GM23338 (cell line): Measurements from ENCODE around the gene ANKRD63. TPM values are rescaled to one million over a fixed set of nuclear protein-coding genes. Genes with fewer than 3 reads are reported as not detected.

Experiments
- ATAC-seq: fragments of 200-7000 bp; cut with Tn5 transposase; 3 replicates; pipeline ENCODE4 v1.9.1; 2020
- DNase-seq: peaks from one replicate; pipeline ENCODE4 v3.0.0-alpha.2; 2015; ENCODE audit warnings: low spot score
- H2AFZ ChIP-seq: fragments of 200-600 bp; sonication (generic); 2 replicates; pipeline ENCODE4 v1.8.0; 2016; ENCODE audit warnings: antibody characterized with exemption, mild to moderate bottlenecking, moderate library complexity
- H3F3A ChIP-seq: fragments of 200-600 bp; sonication (generic); replicated peaks from 2 replicates; pipeline ENCODE4 v1.8.0; 2017; ENCODE audit warnings: antibody characterized with exemption, mixed run types, low read depth
- H3K27ac ChIP-seq: fragments of 200-600 bp; sonication (generic); 2 replicates; pipeline ENCODE4 v1.6.1; 2016; ENCODE audit warnings: low read depth
- H3K27me3 ChIP-seq: fragments of 200-600 bp; sonication (generic); 2 replicates; pipeline ENCODE4 v1.8.0; 2016; ENCODE audit warnings: mild to moderate bottlenecking, mixed run types, moderate library complexity; ENCODE audit not compliant: insufficient read depth
- H3K36me3 ChIP-seq: fragments of 200-600 bp; sonication (generic); 2 replicates; pipeline ENCODE4 v1.8.0; 2016; ENCODE audit warnings: mild to moderate bottlenecking; ENCODE audit not compliant: insufficient read depth
- H3K4me1 ChIP-seq: fragments of 200-600 bp; sonication (generic); 2 replicates; pipeline ENCODE4 v1.8.0; 2016; ENCODE audit warnings: mild to moderate bottlenecking, moderate library complexity; ENCODE audit not compliant: insufficient read depth
- H3K4me2 ChIP-seq: fragments of 200-600 bp; sonication (generic); 2 replicates; pipeline ENCODE4 v1.7.1; 2017; ENCODE audit warnings: mixed run types
- H3K4me3 ChIP-seq: fragments of 200-600 bp; sonication (generic); 2 replicates; pipeline ENCODE4 v1.6.1; 2016; ENCODE audit warnings: mixed run types
- H3K79me2 ChIP-seq: fragments of 200-600 bp; sonication (generic); replicated peaks from 2 replicates; pipeline ENCODE4 v1.8.0; 2017; ENCODE audit warnings: mild to moderate bottlenecking; ENCODE audit not compliant: insufficient read depth
- H3K9me2 ChIP-seq: fragments of 200-600 bp; sonication (generic); 2 replicates; pipeline ENCODE4 v1.8.0; 2017; ENCODE audit not compliant: insufficient read depth
- H4K20me1 ChIP-seq: fragments of 200-600 bp; sonication (generic); replicated peaks from 2 replicates; pipeline ENCODE4 v1.8.0; 2017; ENCODE audit warnings: mild to moderate bottlenecking; ENCODE audit not compliant: insufficient read depth
- H3K27ac Mint-ChIP-seq: 2 replicates; pipeline ENCODE4 v1.8.0; 2020; ENCODE audit warnings: inconsistent platforms, mild to moderate bottlenecking, moderate library complexity, mixed read lengths
- H3K27me3 Mint-ChIP-seq: 3 replicates; pipeline ENCODE4 v1.8.0; 2022; ENCODE audit warnings: low read depth, mild to moderate bottlenecking, moderate library complexity, mixed read lengths, inconsistent platforms; ENCODE audit not compliant: insufficient read depth, poor library complexity
- H3K36me3 Mint-ChIP-seq: 3 replicates; pipeline ENCODE4 v1.8.0; 2021; ENCODE audit warnings: low read depth, mild to moderate bottlenecking, inconsistent platforms, moderate library complexity, mixed read lengths
- H3K4me1 Mint-ChIP-seq: 3 replicates; pipeline ENCODE4 v1.8.0; 2020; ENCODE audit warnings: mild to moderate bottlenecking, inconsistent platforms, mixed read lengths
- H3K4me3 Mint-ChIP-seq: 3 replicates; pipeline ENCODE4 v1.8.0; 2021; ENCODE audit warnings: moderate library complexity, mild to moderate bottlenecking, inconsistent platforms, mixed read lengths
- H3K9me3 Mint-ChIP-seq: 3 replicates; pipeline ENCODE4 v1.8.0; 2020; ENCODE audit warnings: moderate library complexity, mild to moderate bottlenecking, inconsistent platforms, mixed read lengths
- ETS1 ChIP-seq: IDR thresholded peaks from 2 replicates; pipeline ENCODE4 v1.6.1; 2016; ENCODE audit warnings: antibody characterized with exemption
- EZH2 ChIP-seq: fragments of 200-600 bp; sonication (generic); IDR thresholded peaks from one replicate; pipeline ENCODE4 v1.8.0; 2017; ENCODE audit warnings: antibody characterized with exemption, mild to moderate bottlenecking, low read depth; ENCODE audit not compliant: unreplicated experiment
- EZH2phosphoT487 ChIP-seq: fragments of 200-600 bp; sonication (generic); IDR thresholded peaks from one replicate; pipeline ENCODE4 v1.8.1; 2018; ENCODE audit warnings: antibody characterized with exemption; ENCODE audit not compliant: unreplicated experiment
- JUNB ChIP-seq: IDR thresholded peaks from one replicate; pipeline ENCODE4 v1.6.1; 2016; ENCODE audit warnings: antibody characterized with exemption; ENCODE audit not compliant: unreplicated experiment
- NANOG ChIP-seq: IDR thresholded peaks from 2 replicates; pipeline ENCODE4 v1.6.1; 2016; ENCODE audit warnings: antibody characterized with exemption, borderline replicate concordance
- REST ChIP-seq: IDR thresholded peaks from one replicate; pipeline ENCODE4 v1.6.1; 2018; ENCODE audit warnings: antibody characterized with exemption; ENCODE audit not compliant: unreplicated experiment
- STAT1 ChIP-seq: IDR thresholded peaks from one replicate; pipeline ENCODE4 v1.6.1; 2016; ENCODE audit warnings: antibody characterized with exemption; ENCODE audit not compliant: unreplicated experiment
- ZNF331 ChIP-seq: fragments of 250-450 bp; sonication (Bioruptor Pico); IDR thresholded peaks from 2 replicates; pipeline ENCODE4 v1.5.0; 2020; ENCODE audit warnings: low read depth, mild to moderate bottlenecking, moderate library complexity
- polyA plus RNA-seq: library from polyadenylated mRNA; unstranded; fragments of >200 nt; fragmentation: Nextera tagmentation; extraction: Ambion mirVana; gene quantifications from 2 replicates; pipeline ENCODE4 v1.2.1, GENCODE V29; 2016
- total RNA-seq: library from RNA; depleted of rRNA; stranded (reverse); fragments of >200 nt; shearing (Covaris generic); gene quantifications from 2 replicates; pipeline ENCODE4 v1.2.3, GENCODE V29; 2014

The ANKRD63 gene
- total and polyA plus RNA-seq, 2 experiments from 2014 or later, result 0.59 TPM; not detected in 1

- no peak overlapping the region for H3K27ac ChIP-seq
- H4K20me1 ChIP-seq, result no peaks in the 10 kb centered on the region
- H3K4me2 ChIP-seq, result no peak overlapping the region
- Mint-ChIP-seq H3K4me1 (peaks cover 39% of the 10 kb centered on the region), H3K9me3 (no peaks in the 10 kb centered on the region; the same call in 2 of the 3 replicates), H3K27me3 (peaks cover 29% of the 10 kb centered on the region), H3K27ac (no peak overlapping the region), H3K36me3 (no peaks in the 10 kb centered on the region), H3K4me3 (no peak overlapping the region; the same call in 2 of the 3 replicates)
- DNase-seq (no peak), ATAC-seq (no peak)
- H3K36me3 ChIP-seq, result no peaks in the 10 kb centered on the region
- no peaks in the 10 kb centered on the region for H3K79me2 ChIP-seq
- no peaks in the 10 kb centered on the region for H3K9me2 ChIP-seq
- H3K27me3 ChIP-seq, result peaks cover 3% of the 10 kb centered on the region; the same call in 1 of the 2 replicates
- H3K4me1 ChIP-seq, result peaks cover 33% of the 10 kb centered on the region
- no peak overlapping the region for H2AFZ ChIP-seq
- H3K4me3 ChIP-seq, result no peak overlapping the region
- TF ChIP-seq ZNF331 (no peak), STAT1 (no peak)
- 0 out of 2 replicates have a peak, but pooled peaks cover 5% of the 10 kb centered on the region for H3F3A ChIP-seq
Measured at GRCh38 chr15:40306371-40306770, 23.5 kb upstream of the ANKRD63 start.

- Mint-ChIP-seq H3K4me1 (peaks cover 43% of the 10 kb centered on the region), H3K9me3 (peaks cover 5% of the 10 kb centered on the region; the same call in 2 of the 3 replicates), H3K27ac (no peak overlapping the region), H3K27me3 (peaks cover 31% of the 10 kb centered on the region), H3K36me3 (peaks cover 4% of the 10 kb centered on the region), H3K4me3 (no peak overlapping the region)
- Histone ChIP-seq H3K9me2 (no peaks in the 10 kb centered on the region), H4K20me1 (no peaks in the 10 kb centered on the region), H3K36me3 (no peaks in the 10 kb centered on the region), H3K4me2 (no peak overlapping the region), H3K27me3 (no peaks in the 10 kb centered on the region), H3K4me1 (peaks cover 33% of the 10 kb centered on the region), H3K4me3 (no peak overlapping the region), H2AFZ (no peak overlapping the region), H3K79me2 (no peaks in the 10 kb centered on the region), H3K27ac (no peak overlapping the region), H3F3A (0 out of 2 replicates have a peak, but pooled peaks cover 5% of the 10 kb centered on the region)
- DNase-seq (no peak), ATAC-seq (no peak)
- TF ChIP-seq REST (no peak), ZNF331 (no peak), JUNB (no peak), ETS1 (no peak), NANOG (no peak), EZH2 (no peak), EZH2phosphoT487 (no peak)
Measured at GRCh38 chr15:40305281-40305680, 22.4 kb upstream of the ANKRD63 start.
